A549 (cell line): Measurements from ENCODE around the gene DNMT3B.

Experiments
- CTCF ChIP-seq: fragments of >200 bp; sonication (Bioruptor Twin); formaldehyde crosslinking; IDR thresholded peaks from 3 replicates; pipeline ENCODE4 v1.5.1; 2016
- MAFK ChIP-seq: fragments of 450-650 bp; IDR thresholded peaks from 2 replicates; pipeline ENCODE4 v1.6.1; 2014; ENCODE audit not compliant: partially characterized antibody
- RFX5 ChIP-seq: fragments of 450-650 bp; IDR thresholded peaks from 2 replicates; pipeline ENCODE4 v1.7.1; 2014; ENCODE audit warnings: antibody characterized with exemption, mild to moderate bottlenecking, moderate library complexity

DNA sequence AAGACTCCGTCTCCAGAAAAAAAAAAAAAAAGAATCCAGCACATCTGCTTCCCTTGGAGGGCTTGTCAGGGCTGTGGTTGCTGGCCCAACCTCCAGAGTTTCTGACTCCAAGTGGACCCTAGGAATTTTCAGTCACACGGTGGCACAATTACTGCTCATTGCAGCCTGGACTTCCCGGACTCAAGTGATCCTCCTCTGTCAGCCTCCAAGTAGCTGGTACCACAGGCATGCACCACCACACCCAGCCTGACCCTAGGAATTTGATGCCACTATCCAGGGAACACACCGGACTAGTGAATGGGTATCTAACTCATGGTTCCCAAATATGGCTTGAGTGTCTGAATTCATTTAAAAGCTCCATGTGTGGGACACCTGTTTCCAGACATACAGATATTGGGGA is 47.7 kb downstream of the DNMT3B start:
- TF ChIP-seq MAFK = no peak
- TF ChIP-seq CTCF = no peak
- no peak for TF ChIP-seq RFX5
